Measurements from ENCODE around the gene OBSCN. TPM values are rescaled to one million over a fixed set of nuclear protein-coding genes. Genes with fewer than 3 reads are reported as not detected.
"Not testable (repeated sequence)": the region's sequence is repeated elsewhere in the genome, so short reads cannot be mapped to it uniquely, and the experiment has no call there.

The OBSCN gene
- total and polyA plus RNA-seq, 12 donors = 0.90 to 18.0 (median 5.9) TPM

DNA sequence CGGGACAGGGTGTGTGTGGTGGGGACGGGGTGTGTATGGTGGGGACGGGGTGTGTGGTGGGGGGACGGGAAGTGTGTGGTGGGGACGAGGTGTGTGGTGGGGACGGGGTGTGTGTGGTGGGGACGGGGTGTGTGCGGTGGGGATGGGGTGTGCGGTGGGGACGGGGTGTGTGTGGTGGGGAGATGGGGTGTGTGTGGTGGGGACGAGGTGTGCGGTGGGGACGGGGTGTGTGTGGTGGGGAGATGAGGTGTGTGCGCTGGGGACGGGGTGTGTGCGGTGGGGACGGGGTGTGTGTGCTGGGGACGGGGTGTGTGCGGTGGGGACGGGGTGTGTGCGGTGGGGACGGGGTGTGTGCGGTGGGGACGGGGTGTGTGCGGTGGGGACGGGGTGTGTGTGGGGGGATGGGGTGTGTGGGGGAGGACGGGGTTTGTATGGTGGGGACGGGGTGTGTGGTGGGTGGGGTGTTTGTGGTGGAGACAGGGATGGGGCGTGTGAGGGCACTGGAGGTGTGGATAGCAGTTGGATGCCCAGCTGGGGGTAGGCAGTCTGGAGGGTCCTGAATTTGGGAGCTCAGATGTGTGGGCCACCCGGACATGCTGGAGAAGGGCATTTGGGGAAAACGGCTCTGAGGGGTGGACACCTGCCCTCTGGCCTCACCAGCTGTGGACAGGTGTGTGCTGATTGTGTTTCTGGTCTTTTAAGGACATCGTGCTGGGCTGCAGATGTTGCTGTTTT, 25.4 kb upstream of the OBSCN start:
- no peaks in the 10 kb centered on the region for H3K27me3 ChIP-seq
- H3K9me3 ChIP-seq (replicated peaks in 1 of 3) = no peaks in the 10 kb centered on the region
- no peaks in the 10 kb centered on the region for H3K4me1 ChIP-seq (replicated peaks in 1 of 2)
- DNase-seq = no peak
- no peak overlapping the region for H3K27ac ChIP-seq
- 90 to 96% (median 92%) methylated on average over 16 to 32 of the region's 32 CpGs for WGBS, 4 donors
- no peaks in the 10 kb centered on the region for H3K36me3 ChIP-seq (replicated peaks in 1 of 2)
- no peak overlapping the region for H3K4me3 ChIP-seq
- intact Hi-C loops (cut with DNase I) = no loop called here
- TF ChIP-seq, protein P1, sequence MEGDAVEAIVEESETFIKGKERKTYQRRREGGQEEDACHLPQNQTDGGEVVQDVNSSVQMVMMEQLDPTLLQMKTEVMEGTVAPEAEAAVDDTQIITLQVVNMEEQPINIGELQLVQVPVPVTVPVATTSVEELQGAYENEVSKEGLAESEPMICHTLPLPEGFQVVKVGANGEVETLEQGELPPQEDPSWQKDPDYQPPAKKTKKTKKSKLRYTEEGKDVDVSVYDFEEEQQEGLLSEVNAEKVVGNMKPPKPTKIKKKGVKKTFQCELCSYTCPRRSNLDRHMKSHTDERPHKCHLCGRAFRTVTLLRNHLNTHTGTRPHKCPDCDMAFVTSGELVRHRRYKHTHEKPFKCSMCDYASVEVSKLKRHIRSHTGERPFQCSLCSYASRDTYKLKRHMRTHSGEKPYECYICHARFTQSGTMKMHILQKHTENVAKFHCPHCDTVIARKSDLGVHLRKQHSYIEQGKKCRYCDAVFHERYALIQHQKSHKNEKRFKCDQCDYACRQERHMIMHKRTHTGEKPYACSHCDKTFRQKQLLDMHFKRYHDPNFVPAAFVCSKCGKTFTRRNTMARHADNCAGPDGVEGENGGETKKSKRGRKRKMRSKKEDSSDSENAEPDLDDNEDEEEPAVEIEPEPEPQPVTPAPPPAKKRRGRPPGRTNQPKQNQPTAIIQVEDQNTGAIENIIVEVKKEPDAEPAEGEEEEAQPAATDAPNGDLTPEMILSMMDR (IDR thresholded peaks at IDR 0.05) = no peak
- no peak for TF ChIP-seq POLR2A (IDR thresholded peaks at IDR 0.05)

GRCh38 chr1:228184152-228184551, 23.7 kb upstream of the OBSCN start:
- no peak for DNase-seq
- WGBS, 4 donors = 77 to 92% (median 86%) methylated on average over 7 of the region's 7 CpGs

GRCh38 chr1:228185641-228185965, 22.2 kb upstream of the OBSCN start:
- Histone ChIP-seq H3K4me3 (no peak overlapping the region), H3K27ac (no peak overlapping the region), H3K4me1 (replicated peaks in 1 of 2) (no peaks in the 10 kb centered on the region), H3K36me3 (replicated peaks in 1 of 2) (no peaks in the 10 kb centered on the region), H3K27me3 (no peaks in the 10 kb centered on the region), H3K9me3 (replicated peaks in 1 of 3) (no peaks in the 10 kb centered on the region)
- no peak for DNase-seq
- TF ChIP-seq, protein P1 (IDR thresholded peaks at IDR 0.05) = no peak
- no peak for TF ChIP-seq POLR2A (IDR thresholded peaks at IDR 0.05)
- intact Hi-C loops (cut with DNase I) = no loop called here
- WGBS, 4 donors = 71 to 87% (median 79%) methylated on average over 10 to 11 of the region's 11 CpGs

More at GRCh38 chr1:228184152-228184551, 23.7 kb upstream of the OBSCN start:
- Histone ChIP-seq H3K9me3 (replicated peaks in 1 of 3) (no peaks in the 10 kb centered on the region), H3K4me1 (replicated peaks in 1 of 2) (no peaks in the 10 kb centered on the region), H3K4me3 (no peak overlapping the region), H3K36me3 (replicated peaks in 1 of 2) (no peaks in the 10 kb centered on the region), H3K27me3 (no peaks in the 10 kb centered on the region), H3K27ac (no peak overlapping the region)
- TF ChIP-seq POLR2A (IDR thresholded peaks at IDR 0.05) = no peak
- TF ChIP-seq, protein P1 (IDR thresholded peaks at IDR 0.05) = no peak
- intact Hi-C loops (cut with DNase I) = no loop called here

GRCh38 chr1:228188249-228188648, 19.6 kb upstream of the OBSCN start:
- H3K4me3 ChIP-seq; H3K27ac ChIP-seq; H3K9me3 ChIP-seq (replicated peaks in 1 of 3); H3K27me3 ChIP-seq; H3K4me1 ChIP-seq (replicated peaks in 1 of 2); DNase-seq; intact Hi-C loops (cut with DNase I); H3K36me3 ChIP-seq (replicated peaks in 1 of 2): not testable (repeated sequence)
- WGBS, 4 donors = 56 to 86% (median 80%) methylated on average over 2 of the region's 2 CpGs

GRCh38 chr1:228190182-228190581, 17.7 kb upstream of the OBSCN start:
- no peaks in the 10 kb centered on the region for H3K4me1 ChIP-seq (replicated peaks in 1 of 2)
- H3K27ac ChIP-seq = no peak overlapping the region
- no peaks in the 10 kb centered on the region for H3K9me3 ChIP-seq (replicated peaks in 1 of 3)
- 85 to 90% (median 89%) methylated on average over 6 to 14 of the region's 14 CpGs for WGBS, 4 donors
- H3K27me3 ChIP-seq = no peaks in the 10 kb centered on the region
- intact Hi-C loops (cut with DNase I) = no loop called here
- no peaks in the 10 kb centered on the region for H3K36me3 ChIP-seq (replicated peaks in 1 of 2)
- TF ChIP-seq, protein P1 (IDR thresholded peaks at IDR 0.05) = no peak
- no peak for TF ChIP-seq POLR2A (IDR thresholded peaks at IDR 0.05)
- no peak for DNase-seq
- no peak overlapping the region for H3K4me3 ChIP-seq

Measured in adrenal gland (tissue), 12 donors.